IMR-90 (cell line): Measurements from ENCODE around the gene NME4. TPM values are rescaled to one million over a fixed set of nuclear protein-coding genes. Genes with fewer than 3 reads are reported as not detected.

ENCODE experiments used
- BHLHE40 ChIP-seq: fragments of 150-350 bp; IDR thresholded peaks from 2 replicates; pipeline ENCODE4 v1.6.1; 2016; ENCODE audit warnings: mild to moderate bottlenecking, low read depth, low read length
- CHD1 ChIP-seq: IDR thresholded peaks from 2 replicates; pipeline ENCODE4 v1.6.1; 2012; ENCODE audit warnings: low read depth, low read length, improper control_type of control experiment
- NFE2L2 ChIP-seq: fragments of 150-350 bp; IDR thresholded peaks from 2 replicates; pipeline ENCODE4 v1.6.1; 2016; ENCODE audit warnings: low read depth, mild to moderate bottlenecking, low read length
- POLR2A ChIP-seq: IDR thresholded peaks from 2 replicates; pipeline ENCODE4 v1.6.1; 2012; ENCODE audit warnings: mild to moderate bottlenecking, low read depth, low read length
- RFX5 ChIP-seq: IDR thresholded peaks from 2 replicates; pipeline ENCODE4 v1.8.0; 2012; ENCODE audit warnings: low read depth, mild to moderate bottlenecking, low read length, moderate library complexity
- SMC3 ChIP-seq: fragments of 150-350 bp; IDR thresholded peaks from 2 replicates; pipeline ENCODE4 v1.6.1; 2016; ENCODE audit warnings: low read depth, mild to moderate bottlenecking, antibody characterized with exemption, low read length, moderate library complexity
- USF2 ChIP-seq: fragments of 150-350 bp; IDR thresholded peaks from 2 replicates; pipeline ENCODE4 v1.6.1; 2017; ENCODE audit warnings: mild to moderate bottlenecking, antibody characterized with exemption, low read length, low read depth
- polyA plus RNA-seq, 3 experiments: library from polyadenylated mRNA; depleted of rRNA; stranded (reverse); fragments of >200 nt; gene quantifications; 2 replicates each; pipeline ENCODE4 v1.2.3, GENCODE V29; 2012; ENCODE audit warnings: low replicate concordance in 1 of 3
- total RNA-seq: library from RNA; depleted of rRNA; stranded (reverse); fragments of >200 nt; gene quantifications from 2 replicates; pipeline ENCODE4 v1.2.3, GENCODE V29; 2012

The NME4 gene
- total and polyA plus RNA-seq, 2 of the 4 experiments (the other 2 are of a cell fraction) = 124 to 288 TPM

- TF ChIP-seq USF2 = no peak
- no peak for TF ChIP-seq CHD1
- no peak for TF ChIP-seq NFE2L2
- TF ChIP-seq POLR2A = no peak
- no peak for TF ChIP-seq RFX5
- no peak for TF ChIP-seq SMC3
- TF ChIP-seq BHLHE40 = no peak
These were observed 8.0 kb downstream of the NME4 start (continued) for GRCh38 chr16:404971-405486.
